ENCODE measurements around the gene COL9A3.

The COL9A3 gene

GRCh38 chr20:62860391-62860923 is 43.6 kb downstream of the COL9A3 start:
- H2AFZ ChIP-seq (ENCODE audit: low read depth, low read length, severe bottlenecking), result no peak overlapping the region
- no peaks in the 10 kb centered on the region for H3K36me3 ChIP-seq (ENCODE audit: low read length)
- H3K79me2 ChIP-seq (ENCODE audit: insufficient read depth, low read length), result no peaks in the 10 kb centered on the region
- no peak overlapping the region for H3K4me3 ChIP-seq (ENCODE audit: insufficient read depth, low read length, poor library complexity, severe bottlenecking)
- no peaks in the 10 kb centered on the region for H4K20me1 ChIP-seq (ENCODE audit: low read depth, low read length)
- H3K9me3 ChIP-seq (ENCODE audit: insufficient read depth, low read length), result no peaks in the 10 kb centered on the region
- peaks cover 11% of the 10 kb centered on the region for H3F3A ChIP-seq (ENCODE audit: insufficient read depth)
- no peaks in the 10 kb centered on the region for H3K27me3 ChIP-seq (ENCODE audit: low read length)
- H3K9ac ChIP-seq (ENCODE audit: low read length), result no peak overlapping the region
- no peak overlapping the region for H3K27ac ChIP-seq (ENCODE audit: low read depth, low read length)
- peak overlapping the region; percentile 26 for H3K4me2 ChIP-seq (ENCODE audit: low read depth, low read length, poor library complexity, severe bottlenecking)
- no peaks in the 10 kb centered on the region for H3K9me2 ChIP-seq (replicated peaks; ENCODE audit: insufficient read depth, low read length)
- no peak for TF ChIP-seq EZH2phosphoT487 (conservative IDR thresholded peaks at IDR 0.05; ENCODE audit: low read length)
- no peak for TF ChIP-seq CTCF (IDR thresholded peaks at IDR 0.05; ENCODE audit: insufficient read depth, low read length, poor library complexity, severe bottlenecking)

GRCh38 chr20:62860924-62861691 is 44.3 kb downstream of the COL9A3 start:
- peak overlapping the region; percentile 37; the same call in 1 of the 2 replicates for H3K9ac ChIP-seq (ENCODE audit: low read length)
- no peak overlapping the region for H2AFZ ChIP-seq (ENCODE audit: low read depth, low read length, severe bottlenecking)
- no peak overlapping the region for H3K27ac ChIP-seq (ENCODE audit: low read depth, low read length)

GRCh38 chr20:62861726-62862336 is 45.0 kb downstream of the COL9A3 start, which contains the start of gene TCFL5:
Gene TCFL5, minus strand, starts transcription at chr20:62861822. Its CDS starts 152 bp downstream, at chr20:62861670.
- Histone ChIP-seq H3K36me3 (ENCODE audit: low read length) (no peaks in the 10 kb centered on the region), H3K27me3 (ENCODE audit: low read length) (no peaks in the 10 kb centered on the region), H3K9me2 (replicated peaks; ENCODE audit: insufficient read depth, low read length) (no peaks in the 10 kb centered on the region), H3K9ac (ENCODE audit: low read length) (peak within 1 kb of the TSS; percentile 37; the same call in 1 of the 2 replicates), H3K27ac (ENCODE audit: low read depth, low read length) (no peak within 1 kb of the TSS), H4K20me1 (ENCODE audit: low read depth, low read length) (no peaks in the 10 kb centered on the region), H3K4me3 (ENCODE audit: insufficient read depth, low read length, poor library complexity, severe bottlenecking) (peak within 1 kb of the TSS; percentile 55), H3K9me3 (ENCODE audit: insufficient read depth, low read length) (no peaks in the 10 kb centered on the region), H3K79me2 (ENCODE audit: insufficient read depth, low read length) (no peaks in the 10 kb centered on the region), H3K4me2 (ENCODE audit: low read depth, low read length, poor library complexity, severe bottlenecking) (peak within 1 kb of the TSS; percentile 40), H3F3A (ENCODE audit: insufficient read depth) (peaks cover 11% of the 10 kb centered on the region), H2AFZ (ENCODE audit: low read depth, low read length, severe bottlenecking) (no peak within 1 kb of the TSS)
- TF ChIP-seq EZH2phosphoT487 (conservative IDR thresholded peaks at IDR 0.05; ENCODE audit: low read length) (no peak), CTCF (IDR thresholded peaks at IDR 0.05; ENCODE audit: insufficient read depth, low read length, poor library complexity, severe bottlenecking) (no peak)

More at GRCh38 chr20:62860924-62861691, 44.3 kb downstream of the COL9A3 start:
- TF ChIP-seq EZH2phosphoT487 (conservative IDR thresholded peaks at IDR 0.05; ENCODE audit: low read length) (no peak), CTCF (IDR thresholded peaks at IDR 0.05; ENCODE audit: insufficient read depth, low read length, poor library complexity, severe bottlenecking) (no peak)
- no peaks in the 10 kb centered on the region for H3K9me2 ChIP-seq (replicated peaks; ENCODE audit: insufficient read depth, low read length)
- H3K27me3 ChIP-seq (ENCODE audit: low read length), result no peaks in the 10 kb centered on the region
- H3K4me3 ChIP-seq (ENCODE audit: insufficient read depth, low read length, poor library complexity, severe bottlenecking), result peak overlapping the region; percentile 55
- peaks cover 11% of the 10 kb centered on the region for H3F3A ChIP-seq (ENCODE audit: insufficient read depth)
- peak overlapping the region; percentile 40 for H3K4me2 ChIP-seq (ENCODE audit: low read depth, low read length, poor library complexity, severe bottlenecking)
- H3K79me2 ChIP-seq (ENCODE audit: insufficient read depth, low read length), result no peaks in the 10 kb centered on the region
- no peaks in the 10 kb centered on the region for H3K9me3 ChIP-seq (ENCODE audit: insufficient read depth, low read length)
- no peaks in the 10 kb centered on the region for H4K20me1 ChIP-seq (ENCODE audit: low read depth, low read length)
- no peaks in the 10 kb centered on the region for H3K36me3 ChIP-seq (ENCODE audit: low read length)

Measured in SU-DHL-6 (cell line).